Kidney (tissue), 14 donors: ENCODE results near the gene ACOT13. TPM values are rescaled to one million over a fixed set of nuclear protein-coding genes. Genes with fewer than 3 reads are reported as not detected.
A peak's percentile ranks its signal among the peaks of the same experiment; 100 is the strongest.
"Not testable (repeated sequence)": the region's sequence is repeated elsewhere in the genome, so short reads cannot be mapped to it uniquely, and the experiment has no call there.

Source experiments
- DNase-seq, 5 donors: peaks; one replicate each; pipeline ENCODE4 v3.0.0-alpha.2; 2013 to 2020
- FAIRE-seq: peaks from 2 replicates; lab custom pipeline; 2012; peaks lifted over from hg19 to GRCh38; lab: Jason Lieb, UNC
- H3K27ac ChIP-seq, 2 donors: one replicate each; pipeline ENCODE4 v1.7.0; 2013; ENCODE audit warnings: low read depth in 2 of 2, low read length in 2 of 2, inconsistent platforms in 1 of 2
- H3K27me3 ChIP-seq: one replicate; pipeline ENCODE4 v1.7.1; 2013; ENCODE audit warnings: low read length, inconsistent platforms; ENCODE audit not compliant: control insufficient read depth, insufficient read depth
- H3K36me3 ChIP-seq, 3 donors: one replicate each; pipeline versions ENCODE4 v1.7.0 to v1.7.1; 2013; ENCODE audit warnings: low read length in 3 of 3, control low read depth in 1 of 3, inconsistent platforms in 1 of 3; ENCODE audit not compliant: insufficient read depth in 3 of 3, control insufficient read depth in 2 of 3
- H3K4me1 ChIP-seq, 3 donors: one replicate each; pipeline versions ENCODE4 v1.7.0 to v1.7.1; 2013; ENCODE audit warnings: low read length in 3 of 3, inconsistent platforms in 1 of 3, low read depth in 1 of 3; ENCODE audit not compliant: control insufficient read depth in 2 of 3, insufficient read depth in 2 of 3
- H3K4me3 ChIP-seq, 3 donors: one replicate each; pipeline versions ENCODE4 v1.7.0 to v1.8.1; 2013; ENCODE audit warnings: low read length in 3 of 3, control low read depth in 1 of 3, inconsistent platforms in 1 of 3
- H3K9ac ChIP-seq, 3 donors: one replicate each; pipeline versions ENCODE4 v1.7.0 to v1.7.1; 2013; ENCODE audit warnings: low read length in 3 of 3, control low read depth in 1 of 3, inconsistent platforms in 1 of 3
- H3K9me3 ChIP-seq, 3 donors: one replicate each; pipeline versions ENCODE4 v1.7.0 to v1.7.1; 2013; ENCODE audit warnings: low read length in 3 of 3, control low read depth in 1 of 3, inconsistent platforms in 1 of 3; ENCODE audit not compliant: control insufficient read depth in 2 of 3, insufficient read depth in 1 of 3
- intact Hi-C: fragments of 100-400 bp; cut with DNase I; formaldehyde crosslinking; loops from one replicate; pipeline ENCODE4 v1.11.1; 2022
- polyA plus RNA-seq: library from polyadenylated mRNA; stranded (reverse); fragments of 350-450 nt; fragmentation: Illumina TruSeq; extraction: RNeasy Lipid Tissue Mini Kit (QIAGEN cat#74804); gene quantifications from one replicate; pipeline ENCODE4 v1.2.3, GENCODE V29; 2014; ENCODE audit warnings: low read depth, low replicate concordance; ENCODE audit not compliant: insufficient read depth
- total RNA-seq: library from RNA; stranded (reverse); fragmentation: NEBNext Ultra II Directional; extraction: Animal tissue kit (Norgen Biotek cat#: 25700); gene quantifications from one replicate; pipeline ENCODE4 v1.2.1, GENCODE V29; 2021
- TF ChIP-seq, protein P1 (sequence below): IDR thresholded peaks from 3 replicates; pipeline ENCODE4 v1.5.1; 2012; ENCODE audit warnings: mild to moderate bottlenecking, moderate library complexity, borderline replicate concordance; ENCODE audit not compliant: insufficient read depth; ENCODE audit errors: extremely low read depth
- donor health status: control.
- donor health status: control.
- donor health status: control.
- donor health status: control.
- donor health status: control.
- donor health status: DM: yes; HTN: yes; CAD: no.
- donor health status: Normal renal cell carcinoma (clear cell type).

ACOT13 gene
- total and polyA plus RNA-seq, 2 donors from 2014 or later: 15.3 to 109 TPM

DNA sequence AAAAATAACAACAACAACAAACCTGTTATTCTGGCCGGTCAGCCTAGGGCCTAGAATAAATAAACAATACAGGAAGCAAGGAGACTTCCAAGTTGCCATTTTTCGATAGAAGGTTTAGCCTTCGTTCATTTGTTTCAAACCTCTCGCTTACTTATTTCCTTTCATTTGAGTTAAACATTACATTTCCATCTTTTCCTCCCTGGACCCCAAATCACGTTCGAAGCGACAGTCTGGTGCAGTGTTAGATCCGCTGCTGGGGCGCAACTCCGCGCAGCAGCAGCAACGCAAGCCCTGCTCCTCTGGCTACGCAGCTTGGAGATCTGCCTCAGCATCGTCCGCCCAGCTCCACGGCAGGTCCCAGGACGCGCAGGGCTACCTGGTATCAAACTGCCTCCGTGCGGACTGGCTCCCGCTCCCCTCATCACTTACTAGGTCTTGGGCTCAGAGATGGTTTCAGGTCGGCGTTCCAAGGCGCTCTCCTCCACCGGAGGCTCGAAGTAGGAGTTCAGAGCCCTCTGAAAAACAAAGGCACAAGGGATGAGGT is 708 bp upstream of the ACOT13 start:
- H3K4me1 ChIP-seq: peaks cover 3 to 21% (median 15%) of the 10 kb centered on the region in 3 donors
- H3K4me3 ChIP-seq: peak overlapping the region; percentile 99 to 100 (median 99)
- no peak for FAIRE-seq

DNA sequence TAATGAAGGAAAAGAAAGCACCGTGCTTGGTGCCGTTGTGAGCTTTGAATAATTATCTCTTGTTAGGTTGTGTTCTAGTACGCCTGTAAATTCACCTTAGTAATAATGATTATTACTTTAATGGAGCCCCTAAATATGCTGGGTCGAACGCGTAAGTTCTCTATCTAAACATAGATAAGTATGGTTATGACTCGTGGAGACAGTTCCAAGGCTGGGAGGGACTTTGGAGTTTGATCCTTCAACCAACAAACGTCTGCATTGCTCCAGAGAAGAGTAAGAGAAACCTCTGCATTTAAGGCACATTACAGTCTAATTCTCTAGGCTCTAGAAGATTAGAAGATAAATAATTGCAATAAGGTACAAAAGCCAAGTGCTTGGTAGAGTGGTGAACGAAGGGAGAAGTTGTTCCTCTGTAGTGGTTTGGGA is 514 bp downstream of the ACOT13 start:
- peak overlapping the region; percentile 61 to 98 (median 96) for H3K9ac ChIP-seq
- no peaks in the 10 kb centered on the region for H3K27me3 ChIP-seq
- H3K9me3 ChIP-seq: peaks cover 0 to 3% (median 0%) of the 10 kb centered on the region in 3 donors
- intact Hi-C loops: no loop called here
- DNase-seq (peak in 2 of 5 donors; percentile 12 to 56), FAIRE-seq (no peak)
- TF ChIP-seq, protein P1, sequence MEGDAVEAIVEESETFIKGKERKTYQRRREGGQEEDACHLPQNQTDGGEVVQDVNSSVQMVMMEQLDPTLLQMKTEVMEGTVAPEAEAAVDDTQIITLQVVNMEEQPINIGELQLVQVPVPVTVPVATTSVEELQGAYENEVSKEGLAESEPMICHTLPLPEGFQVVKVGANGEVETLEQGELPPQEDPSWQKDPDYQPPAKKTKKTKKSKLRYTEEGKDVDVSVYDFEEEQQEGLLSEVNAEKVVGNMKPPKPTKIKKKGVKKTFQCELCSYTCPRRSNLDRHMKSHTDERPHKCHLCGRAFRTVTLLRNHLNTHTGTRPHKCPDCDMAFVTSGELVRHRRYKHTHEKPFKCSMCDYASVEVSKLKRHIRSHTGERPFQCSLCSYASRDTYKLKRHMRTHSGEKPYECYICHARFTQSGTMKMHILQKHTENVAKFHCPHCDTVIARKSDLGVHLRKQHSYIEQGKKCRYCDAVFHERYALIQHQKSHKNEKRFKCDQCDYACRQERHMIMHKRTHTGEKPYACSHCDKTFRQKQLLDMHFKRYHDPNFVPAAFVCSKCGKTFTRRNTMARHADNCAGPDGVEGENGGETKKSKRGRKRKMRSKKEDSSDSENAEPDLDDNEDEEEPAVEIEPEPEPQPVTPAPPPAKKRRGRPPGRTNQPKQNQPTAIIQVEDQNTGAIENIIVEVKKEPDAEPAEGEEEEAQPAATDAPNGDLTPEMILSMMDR: no peak
- peak overlapping the region; percentile 86 to 95 for H3K27ac ChIP-seq
- peaks cover 3 to 21% (median 15%) of the 10 kb centered on the region in 3 donors for H3K4me1 ChIP-seq
- H3K4me3 ChIP-seq: peak overlapping the region; percentile 83 to 100 (median 97)
- peaks cover 0 to 8% (median 6%) of the 10 kb centered on the region in 3 donors for H3K36me3 ChIP-seq

More for the DNA sequence above, 708 bp upstream of the ACOT13 start:
- peak overlapping the region; percentile 85 to 95 for H3K27ac ChIP-seq
- H3K9me3 ChIP-seq: peaks cover 0 to 3% (median 0%) of the 10 kb centered on the region in 3 donors
- H3K9ac ChIP-seq: peak overlapping the region; percentile 92 to 96 (median 95)
- H3K36me3 ChIP-seq: peaks cover 0 to 10% (median 8%) of the 10 kb centered on the region in 3 donors
- TF ChIP-seq, protein P1: no peak
- intact Hi-C loops: no loop called here
- H3K27me3 ChIP-seq: no peaks in the 10 kb centered on the region
- DNase-seq: peak in 2 of 5 donors; percentile 65 to 78

DNA sequence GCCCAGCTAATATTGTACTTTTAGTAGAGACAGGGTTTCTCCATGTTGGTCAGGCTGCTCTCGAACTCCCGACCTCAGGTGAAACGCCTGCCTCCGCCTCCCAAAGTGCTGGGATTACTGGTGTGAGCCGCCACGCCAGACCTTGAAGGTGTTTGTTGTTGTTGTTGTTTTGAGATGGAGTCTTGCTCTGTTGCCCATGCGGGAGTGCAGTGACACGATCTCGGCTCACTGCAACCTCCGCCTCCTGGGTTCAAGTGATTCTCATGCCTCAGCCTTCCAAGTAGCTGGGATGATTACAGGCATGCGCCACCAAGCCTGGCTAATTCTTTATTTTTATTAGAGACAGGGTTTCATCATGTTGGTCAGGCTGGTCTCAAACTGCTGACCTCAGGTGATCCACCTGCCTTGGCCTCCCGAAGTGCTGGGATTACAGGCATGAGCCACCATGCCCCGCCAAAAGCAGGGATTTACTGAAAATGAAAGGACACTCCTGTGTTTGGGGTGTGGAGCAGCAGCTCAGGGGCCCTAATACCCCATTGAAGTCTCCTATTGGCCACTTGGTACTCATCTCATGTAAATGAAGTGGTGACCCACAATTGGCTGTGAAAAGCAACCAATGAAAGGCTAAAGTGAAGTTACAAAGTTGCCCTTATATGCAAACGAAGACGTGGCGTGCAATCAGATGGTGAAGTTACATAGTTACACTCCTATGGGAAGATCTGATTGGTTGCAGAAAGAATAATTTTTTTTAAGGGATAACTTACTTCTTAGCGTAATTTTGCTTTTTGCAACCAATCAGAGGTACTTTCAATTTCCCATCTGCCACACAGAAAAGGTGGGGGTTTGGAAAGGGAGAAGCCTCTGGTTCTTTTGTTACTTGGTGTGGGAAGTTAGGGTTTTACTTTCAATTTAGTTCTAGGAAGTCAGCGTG is 1.5 kb downstream of the ACOT13 start:
- DNase-seq, H3K27me3 ChIP-seq, FAIRE-seq, H3K9me3 ChIP-seq, intact Hi-C loops, H3K36me3 ChIP-seq: not testable (repeated sequence)
- peaks cover 0 to 21% (median 15%) of the 10 kb centered on the region in 3 donors for H3K4me1 ChIP-seq
- H3K9ac ChIP-seq: peak overlapping the region in 1 of 3 donors; percentile 96
- peak overlapping the region in 2 of 3 donors; percentile 83 to 100 for H3K4me3 ChIP-seq
- H3K27ac ChIP-seq: peak overlapping the region; percentile 26 to 95

DNA sequence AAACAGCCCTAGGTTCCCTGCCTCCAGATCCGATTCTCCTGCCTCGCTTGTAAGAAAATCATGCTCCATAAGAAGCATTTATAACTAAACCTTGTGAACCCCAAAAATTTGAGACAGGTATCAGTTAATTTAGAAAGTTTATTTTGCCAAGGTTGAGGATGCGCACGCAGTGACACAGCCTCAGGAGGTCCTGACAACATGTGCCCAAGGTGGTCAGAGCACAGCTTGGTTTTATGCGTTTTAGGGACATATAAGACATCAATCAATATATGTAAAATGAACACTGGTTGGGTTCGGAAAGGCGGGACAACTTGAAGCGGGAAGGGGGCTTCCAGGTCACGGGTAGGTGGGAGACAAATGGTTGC is 2.1 kb downstream of the ACOT13 start:
- H3K27ac ChIP-seq: no peak overlapping the region
- intact Hi-C loops: no loop called here
- TF ChIP-seq, protein P1: no peak
- H3K4me3 ChIP-seq: peak overlapping the region in 2 of 3 donors; percentile 29 to 100
- FAIRE-seq: no peak
- H3K4me1 ChIP-seq: peaks cover 0 to 19% (median 15%) of the 10 kb centered on the region in 3 donors
- H3K9ac ChIP-seq: no peak overlapping the region
- H3K27me3 ChIP-seq: no peaks in the 10 kb centered on the region
- H3K36me3 ChIP-seq: no peaks in the 10 kb centered on the region
- no peak for DNase-seq
- H3K9me3 ChIP-seq: peaks cover 0 to 3% (median 0%) of the 10 kb centered on the region in 3 donors

DNA sequence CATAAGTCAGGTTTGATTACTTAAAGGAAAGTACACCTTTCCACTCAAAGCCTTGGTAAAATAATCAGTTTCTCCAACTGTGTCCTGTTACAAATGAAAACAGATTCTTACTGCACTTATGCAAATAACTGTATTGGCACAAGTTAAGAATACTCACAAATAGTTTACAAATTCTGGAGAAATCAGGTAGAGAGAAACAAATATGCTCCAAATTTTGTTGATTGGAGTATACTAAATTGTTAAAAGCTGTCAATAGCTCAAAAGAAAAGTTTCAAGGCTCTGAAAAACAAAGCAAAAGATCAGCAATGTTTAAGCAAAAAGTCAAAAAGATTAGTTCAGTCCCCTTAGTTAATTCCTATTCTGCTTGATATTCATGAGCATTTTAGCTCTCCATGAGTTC is 3.6 kb downstream of the ACOT13 start:
- H3K9me3 ChIP-seq, H3K4me1 ChIP-seq, H3K9ac ChIP-seq, H3K27me3 ChIP-seq, DNase-seq, H3K36me3 ChIP-seq, intact Hi-C loops, H3K27ac ChIP-seq, H3K4me3 ChIP-seq, FAIRE-seq: not testable (repeated sequence)
